Caco-2 (cell line): ENCODE data around the gene ARL8B. TPM values are rescaled to one million over a fixed set of nuclear protein-coding genes. Genes with fewer than 3 reads are reported as not detected.
"Not testable (repeated sequence)": the region's sequence is repeated elsewhere in the genome, so short reads cannot be mapped to it uniquely, and the experiment has no call there.

Experiments
- BruUV-seq: library from RNA; stranded (reverse); fragments of 400-500 nt; replicated peaks from 2 replicates; lab custom pipeline; 2021; lab: Mats Ljungman, UMichigan
- CTCF ChIA-PET: fragments of 300-600 bp; sonication (Branson Sonifier 250); formaldehyde crosslinking; loops from one replicate; lab custom pipeline; 2022; ENCODE audit warnings: antibody characterized with exemption; lab: Charles Lee
- POLR2A ChIA-PET: fragments of 300-600 bp; sonication (Branson Sonifier 250); formaldehyde crosslinking; loops from one replicate; lab custom pipeline; 2022; ENCODE audit warnings: antibody characterized with exemption; lab: Charles Lee
- DNase-seq, 2 experiments: peaks; one replicate each; pipeline versions ENCODE4 v3.0.0 to v3.0.0-alpha.2; 2020 to 2022
- H3K27me3 ChIP-seq: replicated peaks from 2 replicates; pipeline ENCODE4 v1.6.0; 2011; ENCODE audit warnings: low read length; ENCODE audit not compliant: control insufficient read depth, insufficient read depth
- H3K36me3 ChIP-seq: 2 replicates; pipeline ENCODE4 v1.5.1; 2011; ENCODE audit warnings: low read length; ENCODE audit not compliant: control insufficient read depth, insufficient read depth
- H3K4me1 ChIP-seq: fragments of 250-450 bp; sonication (Bioruptor Pico); 2 replicates; pipeline ENCODE4 v1.5.1; 2020; ENCODE audit warnings: mild to moderate bottlenecking
- H3K4me3 ChIP-seq: 2 replicates; pipeline ENCODE4 v1.5.1; 2011; ENCODE audit warnings: low read depth, mild to moderate bottlenecking, control low read depth, low read length
- H3K9me3 ChIP-seq: fragments of 250-450 bp; sonication (Bioruptor Pico); 2 replicates; pipeline ENCODE4 v1.5.1; 2020; ENCODE audit warnings: mild to moderate bottlenecking, moderate library complexity
- H3K27ac Mint-ChIP-seq: one replicate; pipeline ENCODE4 v1.8.0; 2022; ENCODE audit warnings: mixed read lengths; ENCODE audit not compliant: unreplicated experiment
- H3K27me3 Mint-ChIP-seq: one replicate; pipeline ENCODE4 v1.8.0; 2022; ENCODE audit warnings: mixed read lengths; ENCODE audit not compliant: insufficient read depth, unreplicated experiment
- H3K36me3 Mint-ChIP-seq: one replicate; pipeline ENCODE4 v1.8.0; 2022; ENCODE audit warnings: mild to moderate bottlenecking, mixed read lengths; ENCODE audit not compliant: insufficient read depth, unreplicated experiment
- H3K4me1 Mint-ChIP-seq: one replicate; pipeline ENCODE4 v1.8.0; 2022; ENCODE audit warnings: low read depth, mixed read lengths; ENCODE audit not compliant: unreplicated experiment
- H3K4me3 Mint-ChIP-seq: one replicate; pipeline ENCODE4 v1.8.0; 2022; ENCODE audit warnings: mild to moderate bottlenecking, moderate library complexity, mixed read lengths; ENCODE audit not compliant: unreplicated experiment
- H3K9me3 Mint-ChIP-seq: one replicate; pipeline ENCODE4 v1.8.0; 2022; ENCODE audit warnings: mixed read lengths; ENCODE audit not compliant: unreplicated experiment
- intact Hi-C: fragments of 100-400 bp; cut with micrococcal nuclease; formaldehyde crosslinking; loops from one replicate; pipeline ENCODE4 v1.10.0; 2022; ENCODE audit not compliant: unreplicated experiment
- total RNA-seq: library from RNA; stranded (reverse); gene quantifications from 2 replicates; pipeline ENCODE4 v1.2.3, GENCODE V29; 2022
- TF ChIP-seq, protein P1 (sequence below), 2 experiments: fragments of 200-600 bp in 1 of 2; IDR thresholded peaks; 1 replicate in 1 of 2; 2 replicates in 1 of 2; pipeline versions ENCODE4 v1.5.1 to v1.8.0; 2011 to 2022; ENCODE audit warnings: antibody characterized with exemption in 1 of 2, control low read depth in 1 of 2, inconsistent platforms in 1 of 2, low read depth in 1 of 2, low read length in 1 of 2, mild to moderate bottlenecking in 1 of 2, moderate library complexity in 1 of 2; ENCODE audit not compliant: insufficient read depth in 1 of 2, severe bottlenecking in 1 of 2, unreplicated experiment in 1 of 2

The ARL8B gene
- total RNA-seq, 1 experiment from 2014 or later = 65.0 TPM

DNA sequence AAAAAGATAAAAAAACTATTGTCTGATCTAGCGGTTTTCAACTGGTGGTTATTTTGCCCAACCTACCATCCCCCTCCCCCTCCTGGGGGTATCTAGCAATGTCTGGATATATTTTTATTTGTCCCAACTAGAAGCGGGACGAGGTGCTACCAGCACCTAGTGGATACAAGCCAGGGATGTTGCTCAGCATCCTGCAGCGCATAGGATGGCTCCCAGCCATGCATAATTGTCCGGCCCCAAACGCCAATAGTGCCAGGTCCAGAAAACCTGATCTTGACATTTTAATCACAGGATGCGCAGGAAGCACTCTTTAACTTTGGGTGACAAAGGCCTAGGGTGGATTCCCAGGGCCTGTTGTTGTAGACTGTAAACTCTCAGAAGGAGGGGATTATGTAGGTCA lies 17.0 kb upstream of the ARL8B start:
- Histone ChIP-seq H3K4me1 (peaks cover 13% of the 10 kb centered on the region), H3K9me3 (no peaks in the 10 kb centered on the region), H3K4me3 (no peak overlapping the region), H3K27me3 (no peaks in the 10 kb centered on the region), H3K36me3 (no peaks in the 10 kb centered on the region)
- no peak overlapping the region for H3K27ac Mint-ChIP-seq
- no peak overlapping the region for H3K4me3 Mint-ChIP-seq
- no peak for DNase-seq
- POLR2A ChIA-PET = no interaction called here
- no peaks in the 10 kb centered on the region for H3K27me3 Mint-ChIP-seq
- no peaks in the 10 kb centered on the region for H3K9me3 Mint-ChIP-seq
- no peaks in the 10 kb centered on the region for H3K36me3 Mint-ChIP-seq
- CTCF ChIA-PET = no interaction called here
- TF ChIP-seq, protein P1, sequence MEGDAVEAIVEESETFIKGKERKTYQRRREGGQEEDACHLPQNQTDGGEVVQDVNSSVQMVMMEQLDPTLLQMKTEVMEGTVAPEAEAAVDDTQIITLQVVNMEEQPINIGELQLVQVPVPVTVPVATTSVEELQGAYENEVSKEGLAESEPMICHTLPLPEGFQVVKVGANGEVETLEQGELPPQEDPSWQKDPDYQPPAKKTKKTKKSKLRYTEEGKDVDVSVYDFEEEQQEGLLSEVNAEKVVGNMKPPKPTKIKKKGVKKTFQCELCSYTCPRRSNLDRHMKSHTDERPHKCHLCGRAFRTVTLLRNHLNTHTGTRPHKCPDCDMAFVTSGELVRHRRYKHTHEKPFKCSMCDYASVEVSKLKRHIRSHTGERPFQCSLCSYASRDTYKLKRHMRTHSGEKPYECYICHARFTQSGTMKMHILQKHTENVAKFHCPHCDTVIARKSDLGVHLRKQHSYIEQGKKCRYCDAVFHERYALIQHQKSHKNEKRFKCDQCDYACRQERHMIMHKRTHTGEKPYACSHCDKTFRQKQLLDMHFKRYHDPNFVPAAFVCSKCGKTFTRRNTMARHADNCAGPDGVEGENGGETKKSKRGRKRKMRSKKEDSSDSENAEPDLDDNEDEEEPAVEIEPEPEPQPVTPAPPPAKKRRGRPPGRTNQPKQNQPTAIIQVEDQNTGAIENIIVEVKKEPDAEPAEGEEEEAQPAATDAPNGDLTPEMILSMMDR (IDR thresholded peaks at IDR 0.05; ENCODE audit: insufficient read depth in 1 of 2, low read depth in 1 of 2, low read length in 1 of 2, severe bottlenecking in 1 of 2, unreplicated experiment in 1 of 2) = no peak
- intact Hi-C loops = no loop called here
- BruUV-seq = no TSS peak
- H3K4me1 Mint-ChIP-seq = peaks cover 12% of the 10 kb centered on the region

DNA sequence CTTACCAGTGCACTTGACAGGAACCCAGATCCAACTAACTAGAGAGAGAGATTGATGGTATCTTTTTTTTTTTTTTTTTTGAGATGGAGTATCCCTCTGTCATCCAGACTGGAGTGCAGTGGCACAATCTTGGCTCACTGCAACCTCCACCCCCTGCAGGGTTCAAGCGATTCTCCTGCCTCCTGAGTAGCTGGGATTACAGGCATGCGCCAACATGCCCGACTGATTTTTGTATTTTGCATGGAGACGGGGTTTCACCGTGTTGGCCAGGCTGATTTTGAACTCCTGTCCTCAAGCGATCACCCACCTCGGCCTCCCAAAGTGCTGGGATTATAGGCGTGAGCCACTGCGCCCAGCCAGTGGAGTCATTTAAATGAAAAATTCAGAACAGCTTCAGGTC lies 15.7 kb upstream of the ARL8B start:
- H3K4me3 Mint-ChIP-seq, H3K27me3 ChIP-seq, H3K27me3 Mint-ChIP-seq, H3K9me3 Mint-ChIP-seq, BruUV-seq, H3K27ac Mint-ChIP-seq, DNase-seq, H3K36me3 ChIP-seq, H3K4me3 ChIP-seq, intact Hi-C loops, H3K9me3 ChIP-seq, POLR2A ChIA-PET, CTCF ChIA-PET, H3K36me3 Mint-ChIP-seq: not testable (repeated sequence)
- peaks cover 19% of the 10 kb centered on the region for H3K4me1 ChIP-seq
- H3K4me1 Mint-ChIP-seq = peaks cover 12% of the 10 kb centered on the region

DNA sequence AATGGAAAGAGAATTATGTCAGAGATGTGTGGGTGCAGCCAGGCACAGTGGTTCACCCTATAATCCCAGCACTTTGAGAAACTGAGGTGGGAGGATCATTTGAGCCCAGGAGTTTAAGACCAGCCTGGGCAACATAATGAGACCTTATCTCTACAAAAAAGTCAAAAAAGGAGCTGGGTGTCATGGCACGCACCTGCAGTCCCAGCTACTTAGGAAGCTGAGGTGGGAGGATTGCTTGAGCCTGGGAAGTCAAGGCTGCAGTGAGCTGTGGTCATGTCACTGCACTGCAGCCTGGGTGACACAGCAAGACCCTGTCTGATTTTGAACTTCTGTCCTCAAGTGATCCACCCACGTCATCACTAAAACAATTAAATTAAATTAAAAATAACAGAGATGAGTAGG lies 15.2 kb upstream of the ARL8B start:
- POLR2A ChIA-PET = interaction anchor here (0.6 kb wide), 1 partner anchor 614 kb away, joined by 3 read pairs; the partner anchor contains the start of gene ITPR1
- BruUV-seq, H3K27me3 Mint-ChIP-seq, H3K27me3 ChIP-seq, intact Hi-C loops, H3K27ac Mint-ChIP-seq, H3K36me3 ChIP-seq, H3K4me3 ChIP-seq, H3K9me3 Mint-ChIP-seq, H3K36me3 Mint-ChIP-seq, DNase-seq, H3K4me3 Mint-ChIP-seq, H3K9me3 ChIP-seq: not testable (repeated sequence)
- peaks cover 19% of the 10 kb centered on the region for H3K4me1 ChIP-seq
- H3K4me1 Mint-ChIP-seq = peaks cover 12% of the 10 kb centered on the region
- CTCF ChIA-PET = interaction anchor here (0.6 kb wide), 1 partner anchor 39 kb away, joined by 4 read pairs; no protein-coding TSS in a partner anchor

DNA sequence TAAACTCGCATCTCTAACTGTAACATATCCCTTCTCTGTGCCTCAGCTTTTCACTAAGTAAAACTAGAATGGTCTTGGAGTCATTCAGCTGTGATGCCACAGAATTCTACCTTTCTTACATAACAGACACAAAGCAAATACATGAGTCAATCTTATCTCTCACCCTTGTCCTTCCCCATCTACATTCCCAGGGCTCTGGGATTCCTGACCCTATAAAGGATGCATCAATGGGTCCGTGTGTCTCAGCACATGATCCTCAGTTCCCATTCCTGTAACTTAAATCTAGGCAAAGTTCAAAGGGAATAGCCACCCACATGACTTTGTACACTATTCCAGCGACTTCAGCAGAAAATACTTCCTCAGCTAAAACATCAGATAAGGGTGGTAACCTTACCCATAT lies 11.8 kb upstream of the ARL8B start:
- ChIA-PET POLR2A (no interaction called here), CTCF (no interaction called here)
- no peak overlapping the region for H3K4me3 ChIP-seq
- H3K4me3 Mint-ChIP-seq = no peak overlapping the region
- H3K27me3 Mint-ChIP-seq = no peaks in the 10 kb centered on the region
- TF ChIP-seq, protein P1 (IDR thresholded peaks at IDR 0.05; ENCODE audit: insufficient read depth in 1 of 2, low read depth in 1 of 2, low read length in 1 of 2, severe bottlenecking in 1 of 2, unreplicated experiment in 1 of 2) = no peak
- DNase-seq = peak; percentile 27 to 40
- H3K36me3 Mint-ChIP-seq = no peaks in the 10 kb centered on the region
- no peaks in the 10 kb centered on the region for H3K9me3 Mint-ChIP-seq
- H3K27ac Mint-ChIP-seq = no peak overlapping the region
- no peaks in the 10 kb centered on the region for H3K27me3 ChIP-seq
- H3K4me1 ChIP-seq = peaks cover 19% of the 10 kb centered on the region
- 0 out of 2 replicates have a peak, but pooled peaks cover 2% of the 10 kb centered on the region for H3K9me3 ChIP-seq
- H3K36me3 ChIP-seq = no peaks in the 10 kb centered on the region
- no TSS peak for BruUV-seq
- intact Hi-C loops = no loop called here
- H3K4me1 Mint-ChIP-seq = peaks cover 8% of the 10 kb centered on the region
